HG03025 (cell line): ENCODE results near the gene OR1L8.

Experiments used
- ATAC-seq: cut with Tn5 transposase; IDR thresholded peaks from one replicate; pipeline ENCODE4 v1.9.1; 2021; ENCODE audit warnings: mild to moderate bottlenecking, moderate library complexity; ENCODE audit not compliant: unreplicated experiment, low FRiP score

OR1L8 gene

GRCh38 chr9:122518841-122519240 lies 64.3 kb downstream of the OR1L8 start, which contains the start of gene OR1J4:
OR1J4 (plus strand) TSS chr9:122519141; CDS start chr9:122519141, 0 bp downstream.
- no peak for ATAC-seq

- ATAC-seq = no peak
These were observed 65.0 kb downstream of the OR1L8 start for GRCh38 chr9:122518226-122518625.
